Astrocyte (in vitro differentiated cells and primary cell): ENCODE results near the gene RGCC.
"Not testable (repeated sequence)": the region's sequence is repeated elsewhere in the genome, so short reads cannot be mapped to it uniquely, and the experiment has no call there.

Experiments
- EZH2 ChIP-seq: IDR thresholded peaks from 2 replicates; pipeline ENCODE4 v1.6.1; 2012; ENCODE audit warnings: mild to moderate bottlenecking, low read length, inconsistent platforms; ENCODE audit not compliant: insufficient read depth
- TF ChIP-seq, protein P1 (sequence below): IDR thresholded peaks from 2 replicates; pipeline ENCODE4 v1.5.1; 2011; ENCODE audit warnings: low read depth, mild to moderate bottlenecking, inconsistent platforms, low read length, moderate library complexity; ENCODE audit not compliant: insufficient read depth

DNA sequence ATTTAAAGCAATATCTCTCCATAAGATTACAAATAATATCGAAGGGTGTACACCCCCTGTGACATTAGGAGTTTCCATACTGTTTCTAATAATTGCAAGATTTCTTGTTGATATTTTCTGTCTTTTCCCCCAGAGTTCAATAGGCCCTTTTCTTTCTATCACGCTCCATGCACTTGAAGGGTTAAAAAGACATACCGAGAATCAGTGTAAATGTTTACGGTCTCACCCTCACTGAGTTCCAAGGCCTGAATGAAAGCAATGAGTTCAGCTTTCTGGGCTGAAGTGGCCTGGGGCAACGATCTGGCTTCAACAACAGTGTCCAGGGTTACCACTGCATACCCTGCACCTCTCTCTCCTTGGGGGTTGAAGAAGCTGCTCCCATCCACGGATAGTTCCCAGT is 36.0 kb upstream of the RGCC start:
- TF ChIP-seq, protein P1, sequence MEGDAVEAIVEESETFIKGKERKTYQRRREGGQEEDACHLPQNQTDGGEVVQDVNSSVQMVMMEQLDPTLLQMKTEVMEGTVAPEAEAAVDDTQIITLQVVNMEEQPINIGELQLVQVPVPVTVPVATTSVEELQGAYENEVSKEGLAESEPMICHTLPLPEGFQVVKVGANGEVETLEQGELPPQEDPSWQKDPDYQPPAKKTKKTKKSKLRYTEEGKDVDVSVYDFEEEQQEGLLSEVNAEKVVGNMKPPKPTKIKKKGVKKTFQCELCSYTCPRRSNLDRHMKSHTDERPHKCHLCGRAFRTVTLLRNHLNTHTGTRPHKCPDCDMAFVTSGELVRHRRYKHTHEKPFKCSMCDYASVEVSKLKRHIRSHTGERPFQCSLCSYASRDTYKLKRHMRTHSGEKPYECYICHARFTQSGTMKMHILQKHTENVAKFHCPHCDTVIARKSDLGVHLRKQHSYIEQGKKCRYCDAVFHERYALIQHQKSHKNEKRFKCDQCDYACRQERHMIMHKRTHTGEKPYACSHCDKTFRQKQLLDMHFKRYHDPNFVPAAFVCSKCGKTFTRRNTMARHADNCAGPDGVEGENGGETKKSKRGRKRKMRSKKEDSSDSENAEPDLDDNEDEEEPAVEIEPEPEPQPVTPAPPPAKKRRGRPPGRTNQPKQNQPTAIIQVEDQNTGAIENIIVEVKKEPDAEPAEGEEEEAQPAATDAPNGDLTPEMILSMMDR = not testable (repeated sequence)
- not testable (repeated sequence) for TF ChIP-seq EZH2
